ENCODE results near the gene CSNK2A1. TPM values are rescaled to one million over a fixed set of nuclear protein-coding genes. Genes with fewer than 3 reads are reported as not detected.

Gene CSNK2A1
- polyA plus RNA-seq, 1 donor from 2014 or later = 255 TPM

DNA sequence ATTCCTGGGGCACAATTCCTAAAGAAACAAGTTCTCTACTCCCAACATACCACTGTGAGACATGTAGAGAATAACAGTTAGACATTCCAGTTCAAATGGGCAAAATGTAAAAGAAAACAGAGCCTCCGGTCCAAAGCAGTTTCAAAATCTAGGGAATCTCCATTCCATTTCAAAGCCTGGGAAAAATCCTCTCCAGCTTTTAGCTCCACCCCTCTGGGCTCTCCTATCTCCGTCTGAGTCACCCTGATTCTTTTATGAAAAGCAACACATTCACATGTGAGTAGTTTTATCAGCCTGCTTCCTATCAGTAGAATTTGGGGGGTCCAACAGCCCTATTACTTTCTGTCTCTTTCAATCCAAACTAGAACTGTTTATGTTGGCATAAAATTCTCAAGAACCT, 3.7 kb downstream of the CSNK2A1 start:
- Histone ChIP-seq H3K36me3 (ENCODE audit: insufficient read depth, low read length) (no peaks in the 10 kb centered on the region), H3K9me2 (ENCODE audit: insufficient read depth, low read length) (no peaks in the 10 kb centered on the region), H3K9me3 (ENCODE audit: low read length) (no peaks in the 10 kb centered on the region), H3K4me3 (ENCODE audit: low read length) (no peak overlapping the region), H4K20me1 (ENCODE audit: insufficient read depth) (no peaks in the 10 kb centered on the region), H3K79me2 (replicated peaks; ENCODE audit: insufficient read depth, low read length) (peaks cover 87% of the 10 kb centered on the region), H3K27me3 (ENCODE audit: insufficient read depth, low read depth, low read length) (no peaks in the 10 kb centered on the region), H3K9ac (ENCODE audit: low read length) (no peak overlapping the region), H3K4me2 (ENCODE audit: low read length) (no peak overlapping the region), H2AFZ (ENCODE audit: low read depth, low read length) (no peak overlapping the region), H3K27ac (ENCODE audit: low read length) (no peak overlapping the region), H3F3A (ENCODE audit: insufficient read depth, low read length, poor library complexity, severe bottlenecking) (no peaks in the 10 kb centered on the region)
- TF ChIP-seq EP300 (conservative IDR thresholded peaks at IDR 0.05; ENCODE audit: poor library complexity, severe bottlenecking) = no peak
- TF ChIP-seq, protein P1, sequence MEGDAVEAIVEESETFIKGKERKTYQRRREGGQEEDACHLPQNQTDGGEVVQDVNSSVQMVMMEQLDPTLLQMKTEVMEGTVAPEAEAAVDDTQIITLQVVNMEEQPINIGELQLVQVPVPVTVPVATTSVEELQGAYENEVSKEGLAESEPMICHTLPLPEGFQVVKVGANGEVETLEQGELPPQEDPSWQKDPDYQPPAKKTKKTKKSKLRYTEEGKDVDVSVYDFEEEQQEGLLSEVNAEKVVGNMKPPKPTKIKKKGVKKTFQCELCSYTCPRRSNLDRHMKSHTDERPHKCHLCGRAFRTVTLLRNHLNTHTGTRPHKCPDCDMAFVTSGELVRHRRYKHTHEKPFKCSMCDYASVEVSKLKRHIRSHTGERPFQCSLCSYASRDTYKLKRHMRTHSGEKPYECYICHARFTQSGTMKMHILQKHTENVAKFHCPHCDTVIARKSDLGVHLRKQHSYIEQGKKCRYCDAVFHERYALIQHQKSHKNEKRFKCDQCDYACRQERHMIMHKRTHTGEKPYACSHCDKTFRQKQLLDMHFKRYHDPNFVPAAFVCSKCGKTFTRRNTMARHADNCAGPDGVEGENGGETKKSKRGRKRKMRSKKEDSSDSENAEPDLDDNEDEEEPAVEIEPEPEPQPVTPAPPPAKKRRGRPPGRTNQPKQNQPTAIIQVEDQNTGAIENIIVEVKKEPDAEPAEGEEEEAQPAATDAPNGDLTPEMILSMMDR (IDR thresholded peaks at IDR 0.05; ENCODE audit: poor library complexity, severe bottlenecking) = no peak
- no peak for TF ChIP-seq RAD21 (conservative IDR thresholded peaks at IDR 0.05)
- no peak for TF ChIP-seq EZH2 (IDR thresholded peaks at IDR 0.05; ENCODE audit: borderline replicate concordance, insufficient read depth, low read length, poor library complexity, severe bottlenecking)
- TF ChIP-seq, protein P2, sequence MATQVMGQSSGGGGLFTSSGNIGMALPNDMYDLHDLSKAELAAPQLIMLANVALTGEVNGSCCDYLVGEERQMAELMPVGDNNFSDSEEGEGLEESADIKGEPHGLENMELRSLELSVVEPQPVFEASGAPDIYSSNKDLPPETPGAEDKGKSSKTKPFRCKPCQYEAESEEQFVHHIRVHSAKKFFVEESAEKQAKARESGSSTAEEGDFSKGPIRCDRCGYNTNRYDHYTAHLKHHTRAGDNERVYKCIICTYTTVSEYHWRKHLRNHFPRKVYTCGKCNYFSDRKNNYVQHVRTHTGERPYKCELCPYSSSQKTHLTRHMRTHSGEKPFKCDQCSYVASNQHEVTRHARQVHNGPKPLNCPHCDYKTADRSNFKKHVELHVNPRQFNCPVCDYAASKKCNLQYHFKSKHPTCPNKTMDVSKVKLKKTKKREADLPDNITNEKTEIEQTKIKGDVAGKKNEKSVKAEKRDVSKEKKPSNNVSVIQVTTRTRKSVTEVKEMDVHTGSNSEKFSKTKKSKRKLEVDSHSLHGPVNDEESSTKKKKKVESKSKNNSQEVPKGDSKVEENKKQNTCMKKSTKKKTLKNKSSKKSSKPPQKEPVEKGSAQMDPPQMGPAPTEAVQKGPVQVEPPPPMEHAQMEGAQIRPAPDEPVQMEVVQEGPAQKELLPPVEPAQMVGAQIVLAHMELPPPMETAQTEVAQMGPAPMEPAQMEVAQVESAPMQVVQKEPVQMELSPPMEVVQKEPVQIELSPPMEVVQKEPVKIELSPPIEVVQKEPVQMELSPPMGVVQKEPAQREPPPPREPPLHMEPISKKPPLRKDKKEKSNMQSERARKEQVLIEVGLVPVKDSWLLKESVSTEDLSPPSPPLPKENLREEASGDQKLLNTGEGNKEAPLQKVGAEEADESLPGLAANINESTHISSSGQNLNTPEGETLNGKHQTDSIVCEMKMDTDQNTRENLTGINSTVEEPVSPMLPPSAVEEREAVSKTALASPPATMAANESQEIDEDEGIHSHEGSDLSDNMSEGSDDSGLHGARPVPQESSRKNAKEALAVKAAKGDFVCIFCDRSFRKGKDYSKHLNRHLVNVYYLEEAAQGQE (IDR thresholded peaks at IDR 0.05; ENCODE audit: borderline replicate concordance) = no peak
- no peak for TF ChIP-seq POLR2AphosphoS5 (IDR thresholded peaks at IDR 0.05)
- TF ChIP-seq TAF1 (IDR thresholded peaks at IDR 0.05; ENCODE audit: low read depth) = no peak
- TF ChIP-seq SMC3 (conservative IDR thresholded peaks at IDR 0.05; ENCODE audit: poor library complexity) = no peak
- TF ChIP-seq MXI1 (conservative IDR thresholded peaks at IDR 0.05; ENCODE audit: poor library complexity, severe bottlenecking) = no peak

DNA sequence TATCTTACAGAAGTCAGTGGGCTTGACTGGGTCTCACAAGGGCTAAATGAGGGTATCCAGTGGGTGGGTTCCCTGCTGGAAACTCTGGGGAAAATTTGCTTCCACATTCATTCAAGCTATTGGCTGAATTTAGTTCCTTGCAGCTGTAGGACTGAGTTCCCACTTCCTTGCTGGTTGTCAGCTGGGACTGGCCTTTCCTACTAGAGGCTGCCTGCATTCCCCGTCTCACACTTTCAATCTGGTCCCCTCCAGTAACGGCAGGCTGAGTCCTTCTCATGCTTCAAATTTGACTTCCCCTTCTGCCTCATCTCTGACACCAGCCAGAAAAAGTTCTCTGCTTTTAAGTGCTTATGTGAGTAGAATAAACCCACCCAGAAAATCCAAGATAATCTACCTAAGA, 4.4 kb downstream of the CSNK2A1 start:
- no peak overlapping the region for H3K27ac ChIP-seq (ENCODE audit: low read length)
- no peaks in the 10 kb centered on the region for H3K9me2 ChIP-seq (ENCODE audit: insufficient read depth, low read length)
- no peak overlapping the region for H3K4me3 ChIP-seq (ENCODE audit: low read length)
- H2AFZ ChIP-seq (ENCODE audit: low read depth, low read length) = no peak overlapping the region
- no peaks in the 10 kb centered on the region for H4K20me1 ChIP-seq (ENCODE audit: insufficient read depth)
- H3F3A ChIP-seq (ENCODE audit: insufficient read depth, low read length, poor library complexity, severe bottlenecking) = no peaks in the 10 kb centered on the region
- no peak overlapping the region for H3K4me2 ChIP-seq (ENCODE audit: low read length)
- H3K27me3 ChIP-seq (ENCODE audit: insufficient read depth, low read depth, low read length) = no peaks in the 10 kb centered on the region
- peaks cover 93% of the 10 kb centered on the region for H3K79me2 ChIP-seq (replicated peaks; ENCODE audit: insufficient read depth, low read length)
- no peaks in the 10 kb centered on the region for H3K36me3 ChIP-seq (ENCODE audit: insufficient read depth, low read length)
- TF ChIP-seq, protein P2 (IDR thresholded peaks at IDR 0.05; ENCODE audit: borderline replicate concordance) = no peak
- TF ChIP-seq RAD21 (conservative IDR thresholded peaks at IDR 0.05) (no peak), EP300 (conservative IDR thresholded peaks at IDR 0.05; ENCODE audit: poor library complexity, severe bottlenecking) (no peak), SMC3 (conservative IDR thresholded peaks at IDR 0.05; ENCODE audit: poor library complexity) (no peak), TAF1 (IDR thresholded peaks at IDR 0.05; ENCODE audit: low read depth) (no peak), POLR2AphosphoS5 (IDR thresholded peaks at IDR 0.05) (no peak), MXI1 (conservative IDR thresholded peaks at IDR 0.05; ENCODE audit: poor library complexity, severe bottlenecking) (no peak), EZH2 (IDR thresholded peaks at IDR 0.05; ENCODE audit: borderline replicate concordance, insufficient read depth, low read length, poor library complexity, severe bottlenecking) (no peak)
- TF ChIP-seq, protein P1 (IDR thresholded peaks at IDR 0.05; ENCODE audit: poor library complexity, severe bottlenecking) = no peak
- no peaks in the 10 kb centered on the region for H3K9me3 ChIP-seq (ENCODE audit: low read length)
- H3K9ac ChIP-seq (ENCODE audit: low read length) = no peak overlapping the region
